ENCODE data around the gene RTF2. TPM values are rescaled to one million over a fixed set of nuclear protein-coding genes. Genes with fewer than 3 reads are reported as not detected.
"Not testable (repeated sequence)": the region's sequence is repeated elsewhere in the genome, so short reads cannot be mapped to it uniquely, and the experiment has no call there.

The RTF2 gene
- total RNA-seq, 1 donor from 2014 or later: 81.3 TPM

- DNase-seq (ENCODE audit: low read depth): no peak
Measured at GRCh38 chr20:56483970-56484369, 15.5 kb downstream of the RTF2 start.

GRCh38 chr20:56487216-56487615, 18.8 kb downstream of the RTF2 start:
- DNase-seq (ENCODE audit: low read depth): no peak

- no peak for DNase-seq (ENCODE audit: low read depth)
Measured at GRCh38 chr20:56488566-56488965, 20.1 kb downstream of the RTF2 start.

GRCh38 chr20:56501116-56501515, 32.7 kb downstream of the RTF2 start:
- no peak for DNase-seq (ENCODE audit: low read depth)

GRCh38 chr20:56503916-56504315, 35.5 kb downstream of the RTF2 start:
- DNase-seq (ENCODE audit: low read depth): no peak

GRCh38 chr20:56504373-56505005, 36.1 kb downstream of the RTF2 start:
- no peak for DNase-seq (ENCODE audit: low read depth)

- DNase-seq (ENCODE audit: low read depth): no peak
Measured at GRCh38 chr20:56506103-56506502, 37.7 kb downstream of the RTF2 start.

GRCh38 chr20:56511926-56512325, 43.5 kb downstream of the RTF2 start:
- DNase-seq (ENCODE audit: low read depth): no peak

- no peak for DNase-seq (ENCODE audit: low read depth)
Measured at GRCh38 chr20:56513161-56514150, 45.0 kb downstream of the RTF2 start.

- no peak for DNase-seq (ENCODE audit: low read depth)
Measured at GRCh38 chr20:56516631-56517030, 48.2 kb downstream of the RTF2 start.

- no peak for DNase-seq (ENCODE audit: low read depth)
Measured at GRCh38 chr20:56517211-56517610, 48.8 kb downstream of the RTF2 start.

- DNase-seq (ENCODE audit: low read depth): no peak
Measured at GRCh38 chr20:56517641-56518040, 49.2 kb downstream of the RTF2 start.

- no peak for DNase-seq (ENCODE audit: low read depth)
Measured at GRCh38 chr20:56518126-56518525, 49.7 kb downstream of the RTF2 start.

- no peak for DNase-seq (ENCODE audit: low read depth)
Measured at GRCh38 chr20:56518721-56519398, 50.4 kb downstream of the RTF2 start.

- DNase-seq (ENCODE audit: low read depth): no peak
Measured at GRCh38 chr20:56519551-56519950, 51.1 kb downstream of the RTF2 start.

- DNase-seq (ENCODE audit: low read depth): no peak
Measured at GRCh38 chr20:56520180-56520579, 51.8 kb downstream of the RTF2 start.

- DNase-seq (ENCODE audit: low read depth): not testable (repeated sequence)
Measured at GRCh38 chr20:56520746-56521354, 52.4 kb downstream of the RTF2 start.

GRCh38 chr20:56522311-56522710, 53.9 kb downstream of the RTF2 start:
- no peak for DNase-seq (ENCODE audit: low read depth)

GRCh38 chr20:56524444-56524843, 56.0 kb downstream of the RTF2 start, which contains the start of gene FAM209A:
FAM209A (plus strand) TSS chr20:56524744; CDS start chr20:56524809, 65 bp downstream.
- not testable (repeated sequence) for DNase-seq (ENCODE audit: low read depth)

GRCh38 chr20:56527521-56527920, 59.1 kb downstream of the RTF2 start:
- DNase-seq (ENCODE audit: low read depth): no peak

GRCh38 chr20:56532946-56533345, 64.5 kb downstream of the RTF2 start, which contains the start of gene FAM209B:
FAM209B (plus strand) TSS chr20:56533246; CDS start chr20:56533342, 96 bp downstream.
- not testable (repeated sequence) for DNase-seq (ENCODE audit: low read depth)
